Suprapubic skin (tissue), 4 donors: ENCODE data around the gene GHRH. TPM values are rescaled to one million over a fixed set of nuclear protein-coding genes. Genes with fewer than 3 reads are reported as not detected.
A peak's percentile ranks its signal among the peaks of the same experiment; 100 is the strongest.

Source experiments
- DNase-seq, 2 donors: peaks; one replicate each; pipeline ENCODE4 v3.0.0-alpha.2; 2019; ENCODE audit warnings: low spot score in 2 of 2
- H3K27ac ChIP-seq: fragments of 200-600 bp; sonication (generic); one replicate; pipeline ENCODE4 v1.5.1; 2019
- H3K27me3 ChIP-seq: fragments of 200-600 bp; sonication (generic); one replicate; pipeline ENCODE4 v1.5.1; 2019
- H3K36me3 ChIP-seq: fragments of 200-600 bp; sonication (generic); one replicate; pipeline ENCODE4 v1.5.1; 2019
- H3K4me1 ChIP-seq: fragments of 200-600 bp; sonication (generic); one replicate; pipeline ENCODE4 v1.5.1; 2019
- H3K4me3 ChIP-seq: fragments of 200-600 bp; sonication (generic); one replicate; pipeline ENCODE4 v1.5.1; 2019; ENCODE audit warnings: mild to moderate bottlenecking
- H3K9me3 ChIP-seq: fragments of 200-600 bp; sonication (generic); one replicate; pipeline ENCODE4 v1.5.1; 2019
- EP300 ChIP-seq: sonication (generic); formaldehyde crosslinking; IDR thresholded peaks from one replicate; pipeline ENCODE4 v1.6.1; 2017; ENCODE audit warnings: antibody characterized with exemption
- POLR2A ChIP-seq, 2 donors: fragments of 450-650 bp; IDR thresholded peaks; one replicate each; pipeline ENCODE4 v1.6.1; 2017; ENCODE audit warnings: antibody characterized with exemption in 2 of 2, mild to moderate bottlenecking in 2 of 2, moderate library complexity in 2 of 2
- POLR2AphosphoS5 ChIP-seq, 3 donors: sonication (generic); formaldehyde crosslinking; IDR thresholded peaks; one replicate each; pipeline ENCODE4 v1.6.1; 2017; ENCODE audit warnings: antibody characterized with exemption in 3 of 3
- WGBS: methylation state at CpG from one replicate; pipeline ENCODE4 v1.1.5; 2018; 5-methylcytosine and 5-hydroxymethylcytosine counted together
- total RNA-seq, 4 donors: library from RNA; depleted of rRNA; stranded (reverse); fragments of >200 nt; gene quantifications; one replicate each; pipeline ENCODE4 v1.1.0, GENCODE V29; 2016
- TF ChIP-seq, protein P1 (sequence below), 2 donors: fragments of 200-600 bp in 1 of 2; fragments of 450-650 bp in 1 of 2; sonication (generic) in 1 of 2; IDR thresholded peaks; one replicate each; pipeline ENCODE4 v1.5.1; 2016 to 2019; ENCODE audit warnings: antibody characterized with exemption in 2 of 2, mild to moderate bottlenecking in 1 of 2, moderate library complexity in 1 of 2

Gene GHRH, protein sequence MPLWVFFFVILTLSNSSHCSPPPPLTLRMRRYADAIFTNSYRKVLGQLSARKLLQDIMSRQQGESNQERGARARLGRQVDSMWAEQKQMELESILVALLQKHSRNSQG
- not detected for total RNA-seq

DNA sequence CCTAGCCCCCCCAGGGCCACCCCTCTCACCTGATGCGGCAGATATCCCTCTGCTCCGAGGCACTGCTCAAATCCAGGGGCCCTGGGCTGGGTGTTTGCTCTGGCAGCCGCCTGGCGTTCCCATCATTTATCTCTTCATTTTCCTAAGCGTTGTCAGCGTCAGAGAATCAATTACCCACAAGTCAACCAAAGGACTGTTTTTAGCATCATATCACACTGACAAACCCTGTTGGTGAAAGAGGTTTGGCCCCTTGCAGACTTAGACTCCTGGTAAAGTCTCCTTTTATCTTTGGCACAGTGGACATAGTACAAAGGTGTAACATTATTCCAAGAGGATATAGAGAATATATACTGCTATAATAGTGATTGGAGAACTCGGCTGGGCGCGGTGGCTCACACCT lies at the start of gene GHRH:
Gene GHRH (minus strand): TSS at position 101 of the 400 bp plus-strand sequence. CDS start 4,925 bp downstream, outside the sequence.
- no peak for DNase-seq
- peaks cover 16% of the 10 kb centered on the region for H3K27me3 ChIP-seq
- WGBS = 76% methylated on average over 9 of the region's 9 CpGs
- TF ChIP-seq EP300 (no peak), POLR2A (IDR thresholded peaks at IDR 0.05) (no peak), POLR2AphosphoS5 (IDR thresholded peaks at IDR 0.05) (no peak)
- TF ChIP-seq, protein P1, sequence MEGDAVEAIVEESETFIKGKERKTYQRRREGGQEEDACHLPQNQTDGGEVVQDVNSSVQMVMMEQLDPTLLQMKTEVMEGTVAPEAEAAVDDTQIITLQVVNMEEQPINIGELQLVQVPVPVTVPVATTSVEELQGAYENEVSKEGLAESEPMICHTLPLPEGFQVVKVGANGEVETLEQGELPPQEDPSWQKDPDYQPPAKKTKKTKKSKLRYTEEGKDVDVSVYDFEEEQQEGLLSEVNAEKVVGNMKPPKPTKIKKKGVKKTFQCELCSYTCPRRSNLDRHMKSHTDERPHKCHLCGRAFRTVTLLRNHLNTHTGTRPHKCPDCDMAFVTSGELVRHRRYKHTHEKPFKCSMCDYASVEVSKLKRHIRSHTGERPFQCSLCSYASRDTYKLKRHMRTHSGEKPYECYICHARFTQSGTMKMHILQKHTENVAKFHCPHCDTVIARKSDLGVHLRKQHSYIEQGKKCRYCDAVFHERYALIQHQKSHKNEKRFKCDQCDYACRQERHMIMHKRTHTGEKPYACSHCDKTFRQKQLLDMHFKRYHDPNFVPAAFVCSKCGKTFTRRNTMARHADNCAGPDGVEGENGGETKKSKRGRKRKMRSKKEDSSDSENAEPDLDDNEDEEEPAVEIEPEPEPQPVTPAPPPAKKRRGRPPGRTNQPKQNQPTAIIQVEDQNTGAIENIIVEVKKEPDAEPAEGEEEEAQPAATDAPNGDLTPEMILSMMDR (IDR thresholded peaks at IDR 0.05) = no peak
- no peaks in the 10 kb centered on the region for H3K9me3 ChIP-seq
- H3K36me3 ChIP-seq = no peaks in the 10 kb centered on the region
- no peak within 1 kb of the TSS for H3K4me3 ChIP-seq
- no peak within 1 kb of the TSS for H3K27ac ChIP-seq
- H3K4me1 ChIP-seq = peaks cover 5% of the 10 kb centered on the region

DNA sequence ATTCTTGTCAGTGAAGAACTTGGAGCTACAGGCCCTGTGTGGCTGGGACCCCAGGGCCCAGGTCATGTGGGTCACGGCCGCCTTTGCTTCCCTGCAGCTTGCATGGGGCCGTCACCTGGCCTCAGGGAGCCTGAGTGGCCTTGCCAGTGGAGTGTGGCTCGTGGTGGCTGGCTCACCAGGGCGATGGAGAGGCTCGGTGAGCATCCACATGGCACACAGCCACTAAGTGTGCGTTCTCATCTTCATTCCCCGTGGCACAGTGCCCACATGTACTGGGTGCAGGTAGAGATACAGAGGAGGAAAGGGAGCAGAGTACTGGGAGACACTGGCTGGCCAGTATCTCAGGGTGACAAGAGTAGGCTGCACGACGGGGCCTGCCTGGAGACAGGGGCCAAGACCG lies 49.3 kb upstream of the GHRH start:
- 89% methylated on average over 5 of the region's 11 CpGs for WGBS
- H3K27ac ChIP-seq = no peak overlapping the region
- peaks cover 68% of the 10 kb centered on the region for H3K4me1 ChIP-seq

DNA sequence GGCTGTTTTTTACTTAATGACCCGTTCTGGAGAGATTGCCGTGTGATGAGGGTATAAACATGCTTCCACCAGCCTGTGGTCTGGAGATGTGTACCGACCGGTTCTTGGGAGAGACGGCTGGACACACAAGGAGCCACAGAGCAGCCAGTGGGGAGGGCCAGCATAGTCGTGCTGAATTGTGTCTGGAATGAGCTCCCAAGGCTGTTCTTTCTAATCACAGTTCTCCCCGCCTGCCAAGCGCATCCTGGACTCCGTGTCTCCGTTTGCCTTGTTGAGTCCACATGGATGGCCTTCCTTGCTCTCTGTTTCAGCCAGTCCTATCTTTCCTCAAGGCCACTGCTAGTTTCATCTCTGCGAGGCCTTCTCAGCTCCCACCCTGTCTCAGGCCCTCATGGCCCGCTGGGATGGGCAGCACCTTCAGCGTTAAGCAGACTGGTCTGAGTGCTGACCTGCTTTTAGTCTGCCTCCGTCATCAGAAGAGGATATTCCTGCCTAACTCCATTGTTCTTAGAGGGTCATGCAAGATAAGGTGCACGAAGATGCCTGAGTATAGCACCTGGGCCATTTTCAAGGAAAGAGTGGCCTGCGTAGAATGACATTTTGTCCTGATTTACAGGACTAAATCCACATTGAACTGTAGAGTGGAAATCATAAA lies 48.4 kb upstream of the GHRH start:
- peaks cover 63% of the 10 kb centered on the region for H3K4me1 ChIP-seq
- TF ChIP-seq POLR2AphosphoS5 (IDR thresholded peaks at IDR 0.05) = no peak
- TF ChIP-seq POLR2A (IDR thresholded peaks at IDR 0.05) = no peak
- TF ChIP-seq, protein P1 (IDR thresholded peaks at IDR 0.05) = no peak
- TF ChIP-seq EP300 = no peak
- 88% methylated on average over 16 of the region's 16 CpGs for WGBS
- H3K4me3 ChIP-seq = no peak overlapping the region
- H3K27me3 ChIP-seq = no peaks in the 10 kb centered on the region
- DNase-seq = peak in 1 of 2 donors; percentile 68
- no peaks in the 10 kb centered on the region for H3K9me3 ChIP-seq
- H3K27ac ChIP-seq = no peak overlapping the region
- H3K36me3 ChIP-seq = peaks cover 27% of the 10 kb centered on the region

More for the DNA sequence above, 49.3 kb upstream of the GHRH start:
- DNase-seq = peak in 1 of 2 donors; percentile 60
- no peaks in the 10 kb centered on the region for H3K27me3 ChIP-seq
- no peak overlapping the region for H3K4me3 ChIP-seq
- peaks cover 31% of the 10 kb centered on the region for H3K36me3 ChIP-seq
- TF ChIP-seq POLR2A (IDR thresholded peaks at IDR 0.05) (no peak), EP300 (no peak), POLR2AphosphoS5 (IDR thresholded peaks at IDR 0.05) (no peak)
- TF ChIP-seq, protein P1 (IDR thresholded peaks at IDR 0.05) = no peak
- H3K9me3 ChIP-seq = no peaks in the 10 kb centered on the region

DNA sequence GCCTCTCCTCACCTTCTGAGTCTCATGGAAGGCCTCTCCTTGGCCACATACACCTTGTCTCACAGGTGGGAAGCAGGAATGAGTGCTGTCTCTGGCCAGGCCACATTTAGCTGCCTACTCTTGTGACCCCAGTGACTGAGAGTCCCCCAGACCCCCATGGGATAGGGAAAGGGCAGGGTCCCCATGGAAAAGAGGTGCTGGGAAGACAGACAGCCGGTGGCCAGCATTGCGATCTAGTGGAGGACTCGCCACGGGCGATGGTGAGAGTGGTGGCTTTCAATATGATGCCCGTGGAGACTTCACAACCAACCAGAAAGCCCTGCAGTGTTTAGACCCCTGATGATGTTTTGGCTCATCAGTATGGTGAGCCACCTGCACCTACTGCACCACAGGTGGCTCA lies 47.7 kb upstream of the GHRH start:
- peaks cover 56% of the 10 kb centered on the region for H3K4me1 ChIP-seq
- TF ChIP-seq EP300 = no peak
- TF ChIP-seq, protein P1 (IDR thresholded peaks at IDR 0.05) = no peak
- TF ChIP-seq POLR2A (IDR thresholded peaks at IDR 0.05) = no peak
- TF ChIP-seq POLR2AphosphoS5 (IDR thresholded peaks at IDR 0.05) = no peak
- WGBS = 94% methylated on average over 6 of the region's 6 CpGs
- no peaks in the 10 kb centered on the region for H3K27me3 ChIP-seq
- H3K9me3 ChIP-seq = no peaks in the 10 kb centered on the region
- DNase-seq = peak in 1 of 2 donors; percentile 40
- no peak overlapping the region for H3K4me3 ChIP-seq
- peaks cover 34% of the 10 kb centered on the region for H3K36me3 ChIP-seq
- peak overlapping the region; percentile 16 for H3K27ac ChIP-seq
